Measurements from ENCODE around the gene ALKBH5.

Gene ALKBH5

DNA sequence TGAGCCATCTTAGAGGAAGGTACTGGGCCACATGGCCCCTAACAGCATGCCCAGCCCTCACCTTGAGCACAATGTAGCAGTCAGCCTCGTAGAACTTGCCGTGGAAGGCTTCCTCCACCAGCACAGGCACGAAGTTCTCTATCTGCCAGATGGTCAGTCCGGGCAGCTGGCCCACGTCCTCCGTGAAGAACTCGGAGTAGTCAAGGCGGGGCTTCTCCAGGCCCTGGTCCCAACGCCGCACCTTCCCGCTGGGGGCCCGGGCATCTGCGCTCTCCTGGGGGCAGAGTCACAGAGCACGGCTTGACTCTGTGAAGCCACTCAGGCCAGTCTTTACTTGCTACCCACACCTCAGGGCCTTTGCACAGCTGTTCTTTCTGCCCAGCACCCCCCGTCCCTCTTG, 67.6 kb downstream of the ALKBH5 start:
- no peaks in the 10 kb centered on the region for H3K9me3 ChIP-seq (ENCODE audit: insufficient read depth, low read length)
- H3K9ac ChIP-seq (ENCODE audit: insufficient read length, low read depth): no peak overlapping the region
- H3K36me3 ChIP-seq (ENCODE audit: insufficient read depth, insufficient read length, low read length): peaks cover 88% of the 10 kb centered on the region
- no peak for DNase-seq (ENCODE audit: low read depth, low spot score)
- H3K27me3 ChIP-seq (ENCODE audit: insufficient read depth, insufficient read length): no peaks in the 10 kb centered on the region
- no peak overlapping the region for H3K4me3 ChIP-seq (ENCODE audit: insufficient read length, low read depth)
- TF ChIP-seq YY1 (IDR thresholded peaks at IDR 0.05; ENCODE audit: insufficient read depth, insufficient read length): no peak
- TF ChIP-seq SUZ12 (IDR thresholded peaks at IDR 0.05; ENCODE audit: extremely low read depth, insufficient read depth, insufficient read length): no peak
- H3K4me1 ChIP-seq (ENCODE audit: insufficient read depth, insufficient read length): peaks cover 2% of the 10 kb centered on the region

DNA sequence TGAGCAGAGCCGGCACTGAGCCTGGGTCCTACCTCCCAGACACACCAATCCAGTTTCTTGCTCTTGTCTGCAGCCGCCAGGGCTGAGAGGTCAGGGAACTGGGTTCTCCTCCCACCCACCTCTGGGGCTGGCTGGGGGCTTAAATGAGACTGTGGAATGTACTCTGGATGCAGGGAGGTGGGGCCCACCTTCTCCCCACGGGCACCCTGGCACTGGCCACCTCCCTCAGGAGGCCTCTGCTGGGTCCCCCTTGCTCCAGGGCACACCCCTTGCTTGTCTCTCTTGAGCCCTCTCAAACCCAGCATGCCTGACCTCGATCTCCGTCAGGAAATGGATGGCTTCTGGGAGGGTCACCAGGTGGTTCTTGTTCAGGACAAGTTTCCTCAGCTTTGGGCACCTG, 68.5 kb downstream of the ALKBH5 start:
- Histone ChIP-seq H3K27me3 (ENCODE audit: insufficient read depth, insufficient read length) (no peaks in the 10 kb centered on the region), H3K36me3 (ENCODE audit: insufficient read depth, insufficient read length, low read length) (peaks cover 90% of the 10 kb centered on the region), H3K9me3 (ENCODE audit: insufficient read depth, low read length) (no peaks in the 10 kb centered on the region), H3K9ac (ENCODE audit: insufficient read length, low read depth) (no peak overlapping the region), H3K4me3 (ENCODE audit: insufficient read length, low read depth) (no peak overlapping the region), H3K4me1 (ENCODE audit: insufficient read depth, insufficient read length) (no peaks in the 10 kb centered on the region)
- no peak for DNase-seq (ENCODE audit: low read depth, low spot score)
- no peak for TF ChIP-seq SUZ12 (IDR thresholded peaks at IDR 0.05; ENCODE audit: extremely low read depth, insufficient read depth, insufficient read length)
- no peak for TF ChIP-seq ZNF274 (IDR thresholded peaks at IDR 0.05; ENCODE audit: low read depth, low read length)
- TF ChIP-seq YY1 (IDR thresholded peaks at IDR 0.05; ENCODE audit: insufficient read depth, insufficient read length): no peak

DNA sequence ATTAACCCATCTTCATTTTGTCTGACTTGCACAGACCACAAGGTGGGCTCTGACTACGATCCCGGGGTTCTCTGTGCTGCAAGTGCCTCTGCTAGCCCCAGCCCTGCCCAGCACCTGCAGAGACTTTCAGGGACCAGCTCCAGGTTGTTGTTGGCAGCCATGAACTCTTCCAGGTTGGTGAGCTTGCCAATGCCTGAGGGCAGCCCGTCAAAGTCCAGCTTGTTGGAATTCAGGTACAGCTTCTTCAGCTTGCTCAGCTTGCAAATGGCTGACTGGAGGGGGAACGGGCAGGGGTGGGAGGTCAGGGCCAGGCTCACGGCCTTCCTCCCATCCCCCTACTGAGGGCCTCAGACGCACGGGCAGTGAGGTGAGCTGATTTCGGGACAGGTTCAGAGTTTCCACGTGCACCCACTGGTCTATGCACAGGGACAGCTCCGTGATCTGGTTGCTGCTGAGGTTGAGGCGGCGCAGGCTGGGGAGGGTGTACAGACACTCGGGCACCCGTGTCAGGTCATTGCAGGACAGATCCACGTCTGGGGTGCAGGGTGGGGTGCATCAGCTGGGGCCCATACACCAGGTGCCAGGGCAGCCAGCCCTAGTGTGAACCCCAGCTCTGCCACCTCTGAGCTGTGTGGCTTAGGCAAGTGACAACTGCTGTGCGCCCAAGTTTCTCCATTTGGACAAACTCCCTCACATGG, 69.7 kb downstream of the ALKBH5 start:
- no peak for DNase-seq (ENCODE audit: low read depth, low spot score)
- Histone ChIP-seq H3K9ac (ENCODE audit: insufficient read length, low read depth) (no peak overlapping the region), H3K4me1 (ENCODE audit: insufficient read depth, insufficient read length) (no peaks in the 10 kb centered on the region), H3K4me3 (ENCODE audit: insufficient read length, low read depth) (no peak overlapping the region), H3K36me3 (ENCODE audit: insufficient read depth, insufficient read length, low read length) (peaks cover 79% of the 10 kb centered on the region), H3K27me3 (ENCODE audit: insufficient read depth, insufficient read length) (no peaks in the 10 kb centered on the region), H3K9me3 (ENCODE audit: insufficient read depth, low read length) (no peaks in the 10 kb centered on the region)
- TF ChIP-seq ZNF274 (IDR thresholded peaks at IDR 0.05; ENCODE audit: low read depth, low read length) (no peak), SUZ12 (IDR thresholded peaks at IDR 0.05; ENCODE audit: extremely low read depth, insufficient read depth, insufficient read length) (no peak), YY1 (IDR thresholded peaks at IDR 0.05; ENCODE audit: insufficient read depth, insufficient read length) (no peak)

DNA sequence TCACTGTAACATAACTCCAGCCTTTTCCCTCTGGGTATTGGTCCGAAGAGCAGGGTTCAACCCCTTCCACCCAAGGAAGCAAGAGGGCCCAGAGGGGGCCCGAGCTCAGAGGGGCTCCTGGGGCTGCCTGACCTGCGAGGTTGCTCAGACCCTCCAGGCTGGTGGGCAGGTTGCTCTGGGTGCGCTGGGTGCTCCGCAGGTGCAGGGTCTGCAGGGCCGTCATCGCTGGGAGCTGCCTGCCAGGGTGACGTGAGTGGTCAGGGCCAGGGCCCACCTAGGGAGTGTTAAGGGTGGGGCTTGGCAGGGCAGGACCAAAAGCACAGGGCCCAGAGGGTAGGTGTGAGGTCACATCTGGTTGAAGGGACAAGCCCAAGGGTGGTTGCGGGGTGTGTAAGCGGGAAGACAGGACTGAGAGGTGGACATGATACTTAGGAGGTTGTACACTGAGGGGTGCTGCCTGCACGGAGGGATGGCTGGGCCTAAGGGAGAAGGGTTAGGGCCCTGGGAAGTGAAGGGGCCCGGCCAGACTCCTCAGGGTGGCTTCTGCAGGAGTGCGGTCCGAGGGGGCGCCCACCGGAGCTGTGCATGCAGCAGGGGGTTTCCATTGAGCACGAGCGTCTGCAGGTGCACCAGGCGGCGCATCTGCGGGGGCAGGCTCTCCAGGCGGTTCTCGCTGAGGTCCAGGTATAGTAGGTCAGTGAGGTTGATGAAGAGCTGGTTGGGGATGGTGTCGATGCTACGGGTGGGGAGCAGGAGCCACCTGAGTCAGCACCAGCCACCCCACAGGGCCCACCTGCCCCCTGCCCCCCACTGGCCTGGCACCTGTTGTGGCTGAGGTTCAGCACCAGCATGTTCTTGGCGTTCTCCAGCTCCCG, 70.6 kb downstream of the ALKBH5 start:
- no peak for DNase-seq (ENCODE audit: low read depth, low spot score)
- Histone ChIP-seq H3K9ac (ENCODE audit: insufficient read length, low read depth) (no peak overlapping the region), H3K9me3 (ENCODE audit: insufficient read depth, low read length) (no peaks in the 10 kb centered on the region), H3K4me3 (ENCODE audit: insufficient read length, low read depth) (no peak overlapping the region), H3K4me1 (ENCODE audit: insufficient read depth, insufficient read length) (no peaks in the 10 kb centered on the region), H3K27me3 (ENCODE audit: insufficient read depth, insufficient read length) (no peaks in the 10 kb centered on the region), H3K36me3 (ENCODE audit: insufficient read depth, insufficient read length, low read length) (peaks cover 70% of the 10 kb centered on the region)
- TF ChIP-seq ZNF274 (IDR thresholded peaks at IDR 0.05; ENCODE audit: low read depth, low read length) (no peak), YY1 (IDR thresholded peaks at IDR 0.05; ENCODE audit: insufficient read depth, insufficient read length) (no peak), SUZ12 (IDR thresholded peaks at IDR 0.05; ENCODE audit: extremely low read depth, insufficient read depth, insufficient read length) (no peak)

DNA sequence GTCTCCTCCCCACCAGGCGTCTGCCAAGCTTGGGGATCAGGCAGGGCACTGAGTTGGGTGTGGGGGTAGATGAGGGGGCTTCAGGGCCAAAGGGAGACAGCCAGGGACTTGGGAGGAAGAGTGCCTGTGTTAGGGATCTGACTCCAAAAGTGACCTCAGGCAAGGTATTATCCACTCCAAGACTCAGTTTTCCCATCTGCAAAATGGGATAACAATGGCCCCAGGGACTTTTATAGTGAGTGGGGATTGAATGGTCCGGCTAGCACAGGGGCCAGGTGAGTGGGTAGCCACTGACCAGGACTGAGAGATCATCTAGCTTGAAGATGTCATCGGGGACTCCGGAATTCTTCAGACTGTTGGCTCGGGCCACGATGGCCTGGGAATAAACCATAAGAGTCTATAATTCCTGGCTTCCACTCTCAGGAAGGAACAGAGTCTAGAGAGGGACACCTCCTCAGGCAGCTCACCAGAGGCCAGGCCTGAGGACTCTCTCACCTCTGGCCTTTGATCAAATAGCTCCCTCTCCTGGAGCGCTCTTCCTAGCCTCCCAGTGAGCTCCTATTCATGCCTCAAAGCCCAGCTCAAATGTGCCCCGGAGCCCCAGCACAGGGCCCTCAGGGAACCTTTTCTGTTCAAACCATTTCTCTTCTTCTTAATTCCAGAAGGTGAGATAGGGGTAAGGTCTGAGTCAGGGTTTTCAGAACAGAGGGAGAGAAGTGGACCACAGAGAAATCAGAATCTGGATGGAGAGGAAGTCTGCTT, 71.4 kb downstream of the ALKBH5 start:
- no peaks in the 10 kb centered on the region for H3K27me3 ChIP-seq (ENCODE audit: insufficient read depth, insufficient read length)
- no peak for DNase-seq (ENCODE audit: low read depth, low spot score)
- peaks cover 68% of the 10 kb centered on the region for H3K36me3 ChIP-seq (ENCODE audit: insufficient read depth, insufficient read length, low read length)
- H3K9ac ChIP-seq (ENCODE audit: insufficient read length, low read depth): no peak overlapping the region
- no peak overlapping the region for H3K4me3 ChIP-seq (ENCODE audit: insufficient read length, low read depth)
- H3K4me1 ChIP-seq (ENCODE audit: insufficient read depth, insufficient read length): no peaks in the 10 kb centered on the region
- H3K9me3 ChIP-seq (ENCODE audit: insufficient read depth, low read length): no peaks in the 10 kb centered on the region
- TF ChIP-seq ZNF274 (IDR thresholded peaks at IDR 0.05; ENCODE audit: low read depth, low read length) (no peak), SUZ12 (IDR thresholded peaks at IDR 0.05; ENCODE audit: extremely low read depth, insufficient read depth, insufficient read length) (no peak)

DNA sequence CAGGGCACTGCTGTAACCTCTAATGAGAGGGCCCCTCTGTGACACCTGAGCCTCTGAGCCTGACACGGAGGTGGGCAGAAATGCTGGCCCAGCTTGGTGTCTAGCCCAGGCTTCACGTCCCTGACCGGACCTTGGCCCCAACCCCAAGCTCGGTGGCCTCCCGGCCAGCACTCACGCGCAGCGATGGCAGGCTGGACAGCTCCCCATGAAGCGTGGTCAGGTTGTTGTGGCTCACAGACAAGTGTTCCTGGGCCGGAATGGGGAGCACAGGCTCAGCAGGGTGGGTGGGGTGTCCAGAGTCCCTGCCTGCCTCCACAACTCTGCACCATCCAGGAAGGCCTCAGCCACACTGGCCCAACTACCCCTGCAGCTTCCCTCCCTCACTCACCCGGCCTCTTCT, 72.7 kb downstream of the ALKBH5 start:
- DNase-seq (ENCODE audit: low read depth, low spot score): no peak
- no peaks in the 10 kb centered on the region for H3K4me1 ChIP-seq (ENCODE audit: insufficient read depth, insufficient read length)
- H3K4me3 ChIP-seq (ENCODE audit: insufficient read length, low read depth): no peak overlapping the region
- TF ChIP-seq YY1 (IDR thresholded peaks at IDR 0.05; ENCODE audit: insufficient read depth, insufficient read length): no peak
- no peak for TF ChIP-seq SUZ12 (IDR thresholded peaks at IDR 0.05; ENCODE audit: extremely low read depth, insufficient read depth, insufficient read length)
- no peak for TF ChIP-seq ZNF274 (IDR thresholded peaks at IDR 0.05; ENCODE audit: low read depth, low read length)
- no peaks in the 10 kb centered on the region for H3K27me3 ChIP-seq (ENCODE audit: insufficient read depth, insufficient read length)
- peaks cover 55% of the 10 kb centered on the region for H3K36me3 ChIP-seq (ENCODE audit: insufficient read depth, insufficient read length, low read length)
- H3K9ac ChIP-seq (ENCODE audit: insufficient read length, low read depth): peak overlapping the region; percentile 87
- no peaks in the 10 kb centered on the region for H3K9me3 ChIP-seq (ENCODE audit: insufficient read depth, low read length)

DNA sequence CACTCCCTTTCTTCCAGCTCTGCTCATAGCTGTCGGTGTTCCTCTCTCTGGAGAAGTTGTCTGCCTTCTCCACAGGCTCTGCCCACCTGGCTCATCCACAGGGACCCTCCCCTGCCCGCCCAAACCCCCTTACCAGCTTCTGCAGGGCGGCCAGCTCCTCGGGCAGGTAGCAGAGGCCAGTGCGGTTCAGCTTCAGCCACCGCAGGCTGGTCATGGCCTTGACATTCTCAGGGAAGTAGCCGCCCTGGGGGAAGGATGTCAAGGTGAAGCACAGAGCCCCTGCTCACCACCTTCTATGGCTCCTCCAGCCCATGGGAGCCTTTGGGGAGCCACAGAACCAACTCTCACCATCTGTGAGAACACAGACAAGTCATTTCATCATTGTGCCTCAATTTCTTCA, 73.1 kb downstream of the ALKBH5 start:
- peaks cover 51% of the 10 kb centered on the region for H3K36me3 ChIP-seq (ENCODE audit: insufficient read depth, insufficient read length, low read length)
- H3K27me3 ChIP-seq (ENCODE audit: insufficient read depth, insufficient read length): no peaks in the 10 kb centered on the region
- H3K4me3 ChIP-seq (ENCODE audit: insufficient read length, low read depth): peak overlapping the region; percentile 78
- no peaks in the 10 kb centered on the region for H3K9me3 ChIP-seq (ENCODE audit: insufficient read depth, low read length)
- H3K4me1 ChIP-seq (ENCODE audit: insufficient read depth, insufficient read length): no peaks in the 10 kb centered on the region
- no peak for TF ChIP-seq ZNF274 (IDR thresholded peaks at IDR 0.05; ENCODE audit: low read depth, low read length)
- no peak for TF ChIP-seq YY1 (IDR thresholded peaks at IDR 0.05; ENCODE audit: insufficient read depth, insufficient read length)
- TF ChIP-seq SUZ12 (IDR thresholded peaks at IDR 0.05; ENCODE audit: extremely low read depth, insufficient read depth, insufficient read length): no peak
- peak overlapping the region; percentile 87 for H3K9ac ChIP-seq (ENCODE audit: insufficient read length, low read depth)
- DNase-seq (ENCODE audit: low read depth, low spot score): no peak
